OCI-LY3 (cell line): ENCODE data around the gene ELF3.

Experiments used
- H2AFZ ChIP-seq: fragments of 200-600, 300-600 bp; shearing (Covaris generic); 2 replicates; pipeline ENCODE4 v1.6.0; 2014; ENCODE audit warnings: antibody characterized with exemption, low read depth, low read length
- H3K27ac ChIP-seq: fragments of 200-600, 300-600 bp; sonication (generic); 2 replicates; pipeline ENCODE4 v1.5.1; 2014; ENCODE audit warnings: mild to moderate bottlenecking, low read length, moderate library complexity, mixed read lengths
- H3K27me3 ChIP-seq: fragments of 200-600, 300-600 bp; sonication (generic); 2 replicates; pipeline ENCODE4 v1.6.1; 2014; ENCODE audit warnings: low read depth, low read length, mixed read lengths
- H3K36me3 ChIP-seq: fragments of 200-600, 300-600 bp; sonication (generic); replicated peaks from 2 replicates; pipeline ENCODE3; 2014; ENCODE audit warnings: low read depth, low read length, mixed read lengths
- H3K4me1 ChIP-seq: fragments of 300-600, 200-600 bp; sonication (generic); 2 replicates; pipeline ENCODE4 v1.6.1; 2014; ENCODE audit warnings: low read length, mixed read lengths
- H3K4me2 ChIP-seq: fragments of 200-600, 300-600 bp; sonication (generic); 2 replicates; pipeline ENCODE4 v1.6.1; 2014; ENCODE audit warnings: low read length, mixed read lengths
- H3K4me3 ChIP-seq: fragments of 300-600, 200-600 bp; sonication (generic); 2 replicates; pipeline ENCODE4 v1.5.1; 2014; ENCODE audit warnings: antibody characterized with exemption, mild to moderate bottlenecking, low read length, moderate library complexity
- H3K79me2 ChIP-seq: fragments of 300-600, 200-600 bp; shearing (Covaris generic); 2 replicates; pipeline ENCODE4 v1.6.1; 2014; ENCODE audit warnings: mild to moderate bottlenecking, low read length, mixed read lengths
- H3K9ac ChIP-seq: fragments of 300-600, 200-600 bp; shearing (Covaris generic); 2 replicates; pipeline ENCODE4 v1.6.0; 2014; ENCODE audit warnings: mild to moderate bottlenecking, low read length, moderate library complexity
- H3K9me3 ChIP-seq: fragments of 200-600, 300-600 bp; shearing (Covaris generic); 2 replicates; pipeline ENCODE4 v1.6.1; 2014; ENCODE audit warnings: low read length, mixed read lengths; ENCODE audit not compliant: insufficient read depth
- H4K20me1 ChIP-seq: fragments of 200-600, 300-600 bp; sonication (generic); 2 replicates; pipeline ENCODE4 v1.6.1; 2016; ENCODE audit warnings: low read length, mixed read lengths; ENCODE audit not compliant: insufficient read depth
- EZH2phosphoT487 ChIP-seq: fragments of 200-600 bp; shearing (Covaris generic); IDR thresholded peaks from 2 replicates; pipeline ENCODE4 v1.6.1; 2018; ENCODE audit warnings: antibody characterized with exemption, mixed run types, low read depth
- TF ChIP-seq, protein P1 (sequence below): fragments of 200-600, 300-600 bp; sonication (generic); IDR thresholded peaks from 2 replicates; pipeline ENCODE4 v1.5.1; 2014; ENCODE audit warnings: antibody characterized with exemption, low read length, low read depth

Gene ELF3

GRCh38 chr1:202012544-202013478 lies 2.4 kb downstream of the ELF3 start:
- no peak overlapping the region for H3K4me2 ChIP-seq

GRCh38 chr1:202013603-202014002 lies 3.2 kb downstream of the ELF3 start:
- Histone ChIP-seq H3K4me1 (peaks cover 20% of the 10 kb centered on the region), H4K20me1 (no peaks in the 10 kb centered on the region)

More at GRCh38 chr1:202012544-202013478, 2.4 kb downstream of the ELF3 start:
- no peak overlapping the region for H2AFZ ChIP-seq
- peaks cover 26% of the 10 kb centered on the region for H3K4me1 ChIP-seq
- H3K27me3 ChIP-seq = no peaks in the 10 kb centered on the region
- H3K36me3 ChIP-seq = peaks cover 25% of the 10 kb centered on the region
- no peaks in the 10 kb centered on the region for H3K9me3 ChIP-seq
- H3K79me2 ChIP-seq = peaks cover 17% of the 10 kb centered on the region
- H3K9ac ChIP-seq = no peak overlapping the region
- H3K4me3 ChIP-seq = no peak overlapping the region
- H4K20me1 ChIP-seq = no peaks in the 10 kb centered on the region
- no peak overlapping the region for H3K27ac ChIP-seq
- no peak for TF ChIP-seq EZH2phosphoT487
- TF ChIP-seq, protein P1, sequence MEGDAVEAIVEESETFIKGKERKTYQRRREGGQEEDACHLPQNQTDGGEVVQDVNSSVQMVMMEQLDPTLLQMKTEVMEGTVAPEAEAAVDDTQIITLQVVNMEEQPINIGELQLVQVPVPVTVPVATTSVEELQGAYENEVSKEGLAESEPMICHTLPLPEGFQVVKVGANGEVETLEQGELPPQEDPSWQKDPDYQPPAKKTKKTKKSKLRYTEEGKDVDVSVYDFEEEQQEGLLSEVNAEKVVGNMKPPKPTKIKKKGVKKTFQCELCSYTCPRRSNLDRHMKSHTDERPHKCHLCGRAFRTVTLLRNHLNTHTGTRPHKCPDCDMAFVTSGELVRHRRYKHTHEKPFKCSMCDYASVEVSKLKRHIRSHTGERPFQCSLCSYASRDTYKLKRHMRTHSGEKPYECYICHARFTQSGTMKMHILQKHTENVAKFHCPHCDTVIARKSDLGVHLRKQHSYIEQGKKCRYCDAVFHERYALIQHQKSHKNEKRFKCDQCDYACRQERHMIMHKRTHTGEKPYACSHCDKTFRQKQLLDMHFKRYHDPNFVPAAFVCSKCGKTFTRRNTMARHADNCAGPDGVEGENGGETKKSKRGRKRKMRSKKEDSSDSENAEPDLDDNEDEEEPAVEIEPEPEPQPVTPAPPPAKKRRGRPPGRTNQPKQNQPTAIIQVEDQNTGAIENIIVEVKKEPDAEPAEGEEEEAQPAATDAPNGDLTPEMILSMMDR = no peak

GRCh38 chr1:202014060-202014459 lies 3.7 kb downstream of the ELF3 start:
- H3K4me2 ChIP-seq = no peak overlapping the region
- H3K9me3 ChIP-seq = no peaks in the 10 kb centered on the region
- H3K36me3 ChIP-seq = peaks cover 25% of the 10 kb centered on the region
- peaks cover 19% of the 10 kb centered on the region for H3K4me1 ChIP-seq
- no peak overlapping the region for H3K27ac ChIP-seq
- H3K79me2 ChIP-seq = peaks cover 17% of the 10 kb centered on the region
- H3K27me3 ChIP-seq = no peaks in the 10 kb centered on the region
- no peak overlapping the region for H3K9ac ChIP-seq
- H2AFZ ChIP-seq = no peak overlapping the region
- no peaks in the 10 kb centered on the region for H4K20me1 ChIP-seq
- no peak for TF ChIP-seq EZH2phosphoT487
- TF ChIP-seq, protein P1 = no peak
- no peak overlapping the region for H3K4me3 ChIP-seq

More at GRCh38 chr1:202013603-202014002, 3.2 kb downstream of the ELF3 start:
- no peak overlapping the region for H3K4me2 ChIP-seq
- H3K9ac ChIP-seq = no peak overlapping the region
- TF ChIP-seq, protein P1 = no peak
- no peak for TF ChIP-seq EZH2phosphoT487
- no peaks in the 10 kb centered on the region for H3K9me3 ChIP-seq
- H2AFZ ChIP-seq = no peak overlapping the region
- no peak overlapping the region for H3K27ac ChIP-seq
- no peak overlapping the region for H3K4me3 ChIP-seq
- no peaks in the 10 kb centered on the region for H3K27me3 ChIP-seq
- peaks cover 25% of the 10 kb centered on the region for H3K36me3 ChIP-seq
- peaks cover 17% of the 10 kb centered on the region for H3K79me2 ChIP-seq

GRCh38 chr1:202014915-202015661 lies 4.7 kb downstream of the ELF3 start:
- Histone ChIP-seq H2AFZ (no peak overlapping the region), H3K36me3 (peaks cover 25% of the 10 kb centered on the region), H3K9ac (no peak overlapping the region), H3K79me2 (peaks cover 17% of the 10 kb centered on the region), H4K20me1 (no peaks in the 10 kb centered on the region), H3K9me3 (no peaks in the 10 kb centered on the region), H3K27me3 (no peaks in the 10 kb centered on the region), H3K4me1 (peaks cover 9% of the 10 kb centered on the region), H3K4me3 (no peak overlapping the region), H3K27ac (no peak overlapping the region), H3K4me2 (no peak overlapping the region)
- no peak for TF ChIP-seq EZH2phosphoT487
- TF ChIP-seq, protein P1 = no peak
